GM12872 (cell line): Measurements from ENCODE around the gene ZNF423.

Source experiments
- CTCF ChIP-seq: IDR thresholded peaks from 3 replicates; pipeline ENCODE4 v1.5.1; 2011; ENCODE audit warnings: low read depth, mild to moderate bottlenecking, low read length, moderate library complexity; ENCODE audit not compliant: insufficient read depth

ZNF423 gene

GRCh38 chr16:49750341-49751000 is 105.4 kb downstream of the ZNF423 start:
- TF ChIP-seq CTCF, result no peak

DNA sequence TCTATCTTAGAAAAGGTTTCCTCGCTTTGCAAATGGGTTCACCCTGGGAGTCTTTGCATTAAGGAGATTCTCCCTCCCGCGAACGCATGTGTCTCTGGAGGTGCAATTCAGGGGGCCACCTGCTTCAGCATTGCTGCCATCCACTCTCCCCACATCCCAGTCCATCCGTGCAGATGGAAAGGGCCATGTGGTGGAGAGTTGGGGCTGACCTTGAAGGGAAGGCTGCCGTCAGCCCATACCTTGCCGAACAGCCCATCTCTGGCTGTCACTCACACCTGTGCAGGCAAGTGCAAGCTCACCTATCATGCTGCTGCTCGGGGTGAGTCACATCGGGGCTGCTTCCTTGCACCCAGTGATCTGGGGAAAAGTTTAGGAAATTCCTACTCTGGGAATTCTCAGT is 106.1 kb downstream of the ZNF423 start:
- TF ChIP-seq CTCF, result no peak

DNA sequence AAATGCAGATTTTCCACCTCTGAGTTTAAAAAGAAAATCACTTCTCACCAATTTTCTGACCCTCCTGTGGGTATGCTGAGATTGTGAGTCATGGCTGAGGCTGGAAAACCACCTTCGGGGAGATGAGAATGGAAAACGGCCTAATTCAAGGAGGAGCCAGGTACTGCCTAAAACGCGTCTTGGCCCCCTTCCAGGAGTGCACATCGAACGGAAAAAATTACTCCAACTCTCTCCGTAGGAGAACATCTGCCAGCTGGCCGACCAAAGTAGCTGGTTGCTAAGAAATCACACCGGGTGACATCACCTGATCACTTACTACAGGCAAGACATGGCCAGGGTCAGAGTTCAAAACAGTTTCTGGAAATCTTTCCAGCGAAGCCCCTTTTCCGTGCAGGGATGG is 107.6 kb downstream of the ZNF423 start:
- TF ChIP-seq CTCF, result no peak

DNA sequence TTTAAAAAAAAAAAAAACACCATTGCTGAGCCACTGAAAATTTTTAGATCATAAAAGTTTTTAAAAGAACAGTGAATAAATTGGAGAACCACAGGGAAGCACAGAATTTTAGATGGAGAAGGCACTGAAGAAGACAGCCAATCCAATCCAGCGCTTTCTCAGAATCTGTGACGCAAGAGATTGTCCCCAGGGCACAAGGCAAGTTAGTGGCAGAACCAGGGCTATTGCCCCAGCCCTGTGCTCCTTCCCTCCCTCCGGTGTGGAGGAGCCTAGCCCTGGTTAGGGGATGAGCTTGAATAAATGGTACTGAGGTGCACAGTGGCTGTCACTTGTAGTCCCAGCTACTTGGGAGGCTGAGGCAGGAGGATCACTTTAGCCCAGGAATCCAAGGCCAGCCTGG is 108.3 kb downstream of the ZNF423 start:
- no peak for TF ChIP-seq CTCF

- TF ChIP-seq CTCF, result no peak
These were observed 109.4 kb downstream of the ZNF423 start for GRCh38 chr16:49746545-49746944.

GRCh38 chr16:49745311-49745747 is 110.6 kb downstream of the ZNF423 start:
- no peak for TF ChIP-seq CTCF

- no peak for TF ChIP-seq CTCF
These were observed 111.4 kb downstream of the ZNF423 start for GRCh38 chr16:49744244-49745220.
